Glutamatergic neuron (in vitro differentiated cells): ENCODE measurements around the gene CMSS1. TPM values are rescaled to one million over a fixed set of nuclear protein-coding genes. Genes with fewer than 3 reads are reported as not detected.

Experiments used
- DNase-seq: peaks from one replicate; pipeline ENCODE4 v3.0.0; 2022
- H3K27ac Mint-ChIP-seq: one replicate; pipeline ENCODE4 v1.8.0; 2020; ENCODE audit warnings: mild to moderate bottlenecking, mixed read lengths, inconsistent platforms; ENCODE audit not compliant: unreplicated experiment
- H3K27me3 Mint-ChIP-seq: one replicate; pipeline ENCODE4 v1.8.0; 2020; ENCODE audit warnings: mild to moderate bottlenecking, moderate library complexity, mixed read lengths, inconsistent platforms; ENCODE audit not compliant: unreplicated experiment
- H3K36me3 Mint-ChIP-seq: one replicate; pipeline ENCODE4 v1.8.0; 2020; ENCODE audit warnings: mild to moderate bottlenecking, mixed read lengths, inconsistent platforms; ENCODE audit not compliant: unreplicated experiment
- H3K4me1 Mint-ChIP-seq: one replicate; pipeline ENCODE4 v1.8.0; 2020; ENCODE audit warnings: mild to moderate bottlenecking, low read depth, mixed read lengths, inconsistent platforms; ENCODE audit not compliant: unreplicated experiment
- H3K4me3 Mint-ChIP-seq: one replicate; pipeline ENCODE4 v1.8.0; 2020; ENCODE audit warnings: mild to moderate bottlenecking, mixed read lengths, inconsistent platforms; ENCODE audit not compliant: unreplicated experiment
- H3K9me3 Mint-ChIP-seq: one replicate; pipeline ENCODE4 v1.8.0; 2020; ENCODE audit warnings: mild to moderate bottlenecking, moderate library complexity, mixed read lengths, inconsistent platforms; ENCODE audit not compliant: unreplicated experiment
- CTCF ChIP-seq: fragments of 200-600 bp; sonication (generic); IDR thresholded peaks from one replicate; pipeline ENCODE4 v1.5.0; 2021; ENCODE audit not compliant: partially characterized antibody, unreplicated experiment
- total RNA-seq: library from RNA; stranded (reverse); fragmentation: NEBNext Ultra II Directional; extraction: Animal tissue kit (Norgen Biotek cat#: 25700); gene quantifications from one replicate; pipeline ENCODE4 v1.2.1, GENCODE V29; 2021; ENCODE audit not compliant: unreplicated experiment

CMSS1 gene
- total RNA-seq, 1 donor from 2014 or later = 37.8 TPM

- H3K4me3 Mint-ChIP-seq = no peak overlapping the region
- no peak for TF ChIP-seq CTCF
- no peaks in the 10 kb centered on the region for H3K27me3 Mint-ChIP-seq
- H3K9me3 Mint-ChIP-seq = no peaks in the 10 kb centered on the region
- no peaks in the 10 kb centered on the region for H3K4me1 Mint-ChIP-seq
- H3K27ac Mint-ChIP-seq = no peak overlapping the region
- no peaks in the 10 kb centered on the region for H3K36me3 Mint-ChIP-seq
- no peak for DNase-seq
These were observed 22.1 kb upstream of the CMSS1 start for GRCh38 chr3:99795573-99795972.

- Mint-ChIP-seq H3K9me3 (peaks cover 1% of the 10 kb centered on the region), H3K27ac (no peak overlapping the region), H3K27me3 (peaks cover 2% of the 10 kb centered on the region), H3K4me3 (no peak overlapping the region), H3K4me1 (no peaks in the 10 kb centered on the region), H3K36me3 (peaks cover 5% of the 10 kb centered on the region)
- TF ChIP-seq CTCF = no peak
- no peak for DNase-seq
These were observed 18.2 kb upstream of the CMSS1 start for GRCh38 chr3:99799422-99799821.

GRCh38 chr3:99803297-99803696 is 14.4 kb upstream of the CMSS1 start:
- H3K27ac Mint-ChIP-seq = no peak overlapping the region
- H3K9me3 Mint-ChIP-seq = peaks cover 1% of the 10 kb centered on the region
- peaks cover 2% of the 10 kb centered on the region for H3K27me3 Mint-ChIP-seq
- peaks cover 3% of the 10 kb centered on the region for H3K4me1 Mint-ChIP-seq
- H3K4me3 Mint-ChIP-seq = no peak overlapping the region
- H3K36me3 Mint-ChIP-seq = peaks cover 15% of the 10 kb centered on the region
- no peak for TF ChIP-seq CTCF
- no peak for DNase-seq

- Mint-ChIP-seq H3K4me3 (no peak overlapping the region), H3K9me3 (peaks cover 1% of the 10 kb centered on the region), H3K4me1 (peaks cover 3% of the 10 kb centered on the region), H3K36me3 (peaks cover 15% of the 10 kb centered on the region), H3K27me3 (peaks cover 2% of the 10 kb centered on the region), H3K27ac (no peak overlapping the region)
- no peak for TF ChIP-seq CTCF
- DNase-seq = no peak
These were observed 12.5 kb upstream of the CMSS1 start for GRCh38 chr3:99805160-99805559.

GRCh38 chr3:99808163-99808794 is 9.4 kb upstream of the CMSS1 start:
- Mint-ChIP-seq H3K27me3 (no peaks in the 10 kb centered on the region), H3K4me1 (peaks cover 3% of the 10 kb centered on the region), H3K4me3 (no peak overlapping the region), H3K9me3 (peaks cover 1% of the 10 kb centered on the region), H3K27ac (peak overlapping the region; percentile 81), H3K36me3 (peaks cover 15% of the 10 kb centered on the region)
- TF ChIP-seq CTCF = peak; percentile 84
- DNase-seq = peak; percentile 60
